GM12892 (cell line): ENCODE results near the gene C5.

ENCODE experiments used
- POLR2A ChIP-seq: IDR thresholded peaks from 2 replicates; pipeline ENCODE4 v1.6.1; 2011; ENCODE audit warnings: low read depth, low read length, control low read depth
- POLR2AphosphoS5 ChIP-seq: IDR thresholded peaks from 2 replicates; pipeline ENCODE4 v1.6.1; 2011; ENCODE audit warnings: low read depth, low read length, control low read depth
- TAF1 ChIP-seq: IDR thresholded peaks from 2 replicates; pipeline ENCODE4 v1.6.1; 2011; ENCODE audit warnings: low read depth, mild to moderate bottlenecking, control low read depth, low read length, borderline replicate concordance

GRCh38 chr9:121069396-121069795 is 19.3 kb upstream of the C5 start:
- TF ChIP-seq POLR2A: no peak
- TF ChIP-seq POLR2AphosphoS5: no peak
- no peak for TF ChIP-seq TAF1
